HepG2 (cell line): Measurements from ENCODE around the gene ARHGAP22. TPM values are rescaled to one million over a fixed set of nuclear protein-coding genes. Genes with fewer than 3 reads are reported as not detected.

Source experiments
- ATAC-seq: fragments of 200-7000 bp; cut with Tn5 transposase; 3 replicates; pipeline ENCODE4 v1.9.1; 2020; ENCODE audit warnings: mild to moderate bottlenecking, moderate library complexity
- BruUV-seq: library from RNA; stranded (reverse); fragments of 400-500 nt; replicated peaks from 2 replicates; lab custom pipeline; 2021; lab: Mats Ljungman, UMichigan
- CTCF ChIA-PET: fragments of 300-600 bp; formaldehyde crosslinking; extraction: SDS; loops from one replicate; lab custom pipeline; 2021; ENCODE audit warnings: low total read pairs, inconsistent platforms, low intra/inter-chr PET ratio; lab: Yijun Ruan, JAX
- POLR2A ChIA-PET: fragments of 350-600 bp; sonication (Branson Sonifier 250); formaldehyde crosslinking; loops from one replicate; lab custom pipeline; 2020; ENCODE audit warnings: antibody characterized with exemption, inconsistent platforms; lab: Yijun Ruan, JAX
- DNase-seq: peaks from one replicate; pipeline ENCODE4 v3.0.0-alpha.2; 2015; ENCODE audit warnings: low spot score
- FAIRE-seq: peaks from 3 replicates; lab custom pipeline; 2011; peaks lifted over from hg19 to GRCh38; lab: Jason Lieb, UNC
- H2AFZ ChIP-seq: one replicate; pipeline ENCODE4 v1.6.1; 2011; ENCODE audit warnings: low read length, inconsistent platforms
- H3K27ac ChIP-seq: fragments of 300-600 bp; 3 replicates; pipeline ENCODE4 v1.8.0; 2011; ENCODE audit warnings: mixed run types, mild to moderate bottlenecking, mixed read lengths, low read length, inconsistent platforms; ENCODE audit not compliant: insufficient read depth; ENCODE audit errors: extremely low read length
- H3K27me3 ChIP-seq, 2 experiments: fragments of 200-600 bp in 1 of 2; 2 replicates in 1 of 2; 3 replicates in 1 of 2; pipeline versions ENCODE4 v1.6.0 to v1.8.0; 2011; ENCODE audit warnings: low read length in 2 of 2, mild to moderate bottlenecking in 2 of 2, moderate library complexity in 2 of 2, inconsistent platforms in 1 of 2; ENCODE audit not compliant: insufficient read depth in 2 of 2, control insufficient read depth in 1 of 2
- H3K36me3 ChIP-seq, 2 experiments: fragments of 200-600 bp in 1 of 2; replicated peaks in 1 of 2; 2 replicates in 1 of 2; 3 replicates in 1 of 2; pipeline versions ENCODE4 v1.5.1 to v1.8.0; 2011; ENCODE audit warnings: low read length in 2 of 2, inconsistent platforms in 1 of 2; ENCODE audit not compliant: insufficient read depth in 2 of 2, control insufficient read depth in 1 of 2
- H3K4me1 ChIP-seq: 2 replicates; pipeline ENCODE4 v1.5.1; 2012; ENCODE audit warnings: low read length, inconsistent platforms; ENCODE audit not compliant: insufficient read depth
- H3K4me2 ChIP-seq: 2 replicates; pipeline ENCODE4 v1.6.0; 2011; ENCODE audit warnings: low read depth, low read length, inconsistent platforms
- H3K4me3 ChIP-seq, 3 experiments: fragments of 200-600 bp in 1 of 3; sonication (generic), shearing (Covaris generic) in 1 of 3; replicated peaks in 1 of 3; 2 replicates each; pipeline ENCODE4 v1.5.1; 2011 to 2016; ENCODE audit warnings: low read length in 3 of 3, inconsistent platforms in 2 of 3, low read depth in 2 of 3, mild to moderate bottlenecking in 2 of 3, control low read depth in 1 of 3, mixed read lengths in 1 of 3; ENCODE audit not compliant: insufficient read depth in 1 of 3
- H3K79me2 ChIP-seq: one replicate; pipeline ENCODE4 v1.6.1; 2011; ENCODE audit warnings: low read length, inconsistent platforms; ENCODE audit not compliant: insufficient read depth
- H3K9ac ChIP-seq: 2 replicates; pipeline ENCODE4 v1.6.0; 2011; ENCODE audit warnings: mild to moderate bottlenecking, low read depth, low read length, inconsistent platforms; ENCODE audit not compliant: insufficient read depth
- H3K9me3 ChIP-seq: 2 replicates; pipeline ENCODE4 v1.5.1; 2012; ENCODE audit warnings: mild to moderate bottlenecking, low read length
- H4K20me1 ChIP-seq: 2 replicates; pipeline ENCODE4 v1.6.0; 2011; ENCODE audit warnings: inconsistent platforms, mild to moderate bottlenecking, low read length, moderate library complexity; ENCODE audit not compliant: insufficient read depth
- HCFC1 ChIP-seq: fragments of 150-350 bp; IDR thresholded peaks from 2 replicates; pipeline ENCODE4 v1.6.1; 2014; ENCODE audit warnings: low read depth, low read length
- HOXA7 ChIP-seq: sonication (generic); formaldehyde crosslinking; IDR thresholded peaks from 2 replicates; pipeline ENCODE4 v1.8.1; 2022; ENCODE audit warnings: mild to moderate bottlenecking, missing genetic modification reagents, moderate library complexity
- KAT8 ChIP-seq: IDR thresholded peaks from 2 replicates; pipeline ENCODE4 v1.6.1; 2016; ENCODE audit warnings: missing genetic modification reagents, missing compliant biosample characterization
- NFATC3 ChIP-seq: sonication (generic); formaldehyde crosslinking; IDR thresholded peaks from 2 replicates; pipeline ENCODE4 v1.5.1; 2020; ENCODE audit warnings: mild to moderate bottlenecking, missing genetic modification reagents
- NFYB ChIP-seq: sonication (generic); formaldehyde crosslinking; IDR thresholded peaks from 2 replicates; pipeline ENCODE4 v1.4.0; 2020; ENCODE audit warnings: missing genetic modification reagents
- ZFY ChIP-seq: sonication (generic); formaldehyde crosslinking; IDR thresholded peaks from 2 replicates; pipeline ENCODE4 v1.4.0; 2020; ENCODE audit warnings: missing genetic modification reagents
- ZNF350 ChIP-seq: sonication (generic); formaldehyde crosslinking; IDR thresholded peaks from 2 replicates; pipeline ENCODE4 v1.4.0; 2020; ENCODE audit warnings: mild to moderate bottlenecking, low read depth, missing genetic modification reagents, borderline replicate concordance
- ZNF468 ChIP-seq: sonication (generic); formaldehyde crosslinking; IDR thresholded peaks from 2 replicates; pipeline ENCODE4 v1.8.0; 2022; ENCODE audit warnings: mild to moderate bottlenecking, moderate library complexity, missing genetic modification reagents
- ZNF790 ChIP-seq: sonication (generic); formaldehyde crosslinking; IDR thresholded peaks from 2 replicates; pipeline ENCODE4 v1.8.0; 2022; ENCODE audit warnings: missing genetic modification reagents, mild to moderate bottlenecking, borderline replicate concordance
- WGBS: methylation state at CpG from one replicate; pipeline ENCODE4 v1.1.6; 2017; ENCODE audit warnings: low lambda C conversion rate; 5-methylcytosine and 5-hydroxymethylcytosine counted together
- in situ Hi-C: cut with HindIII; loops from 2 replicates; pipeline ENCODE4 v1.10.0; 2017; ENCODE audit warnings: low pct_unique_long_range_greater_than_20kb; ENCODE audit not compliant: extremely low pct_ligation_motif_present
- intact Hi-C: fragments of 100-400 bp; cut with micrococcal nuclease; formaldehyde crosslinking; loops from one replicate; pipeline ENCODE4 v1.10.0; 2022; ENCODE audit not compliant: unreplicated experiment
- polyA plus RNA-seq, 8 experiments: library from polyadenylated mRNA; depleted of rRNA in 3 of 8; stranded (reverse) in 7 of 8; unstranded in 1 of 8; fragments of >200 nt; fragmentation: Illumina TruSeq in 4 of 8; extraction: Trizol in 4 of 8; gene quantifications; 2 replicates each; pipeline versions ENCODE4 v1.2.1 to v1.2.3, GENCODE V29; 2011 to 2016; ENCODE audit warnings: low read depth in 4 of 8, missing spikeins in 1 of 8, mixed read lengths in 1 of 8; ENCODE audit not compliant: insufficient read depth in 1 of 8
- total RNA-seq, 5 experiments: library from RNA; depleted of rRNA; stranded (reverse); fragments of >200 nt; fragmentation: Illumina TruSeq; extraction: Trizol; gene quantifications; 2 replicates each; pipeline ENCODE4 v1.2.3, GENCODE V29; 2016; ENCODE audit warnings: low read depth in 1 of 5

Gene ARHGAP22
- total and polyA plus RNA-seq, 2 of the 13 experiments (the other 11 are each of a cell fraction or from before 2014, with no cell fraction given) = 0.08 to 0.38 TPM

- TF ChIP-seq HOXA7 (CRISPR knock-in tag) (no peak), ZNF790 (CRISPR knock-in tag) (no peak), ZNF350 (CRISPR knock-in tag) (no peak), ZFY (no peak), ZNF468 (CRISPR knock-in tag) (no peak), KAT8 (CRISPR knock-in tag) (no peak), HCFC1 (no peak)
- TF ChIP-seq, all 625 proteins: peak for 0
These were observed 53.9 kb downstream of the ARHGAP22 start (continued) for GRCh38 chr10:48550977-48551376.

GRCh38 chr10:48550071-48550691 is 54.7 kb downstream of the ARHGAP22 start:
- in situ Hi-C loops = loop anchor here (5.0 kb wide), 1 partner anchor 107 kb away; no protein-coding TSS in a partner anchor
- FAIRE-seq = no peak
- ATAC-seq = no peak
- no peaks in the 10 kb centered on the region for H3K9me3 ChIP-seq
- no peak for TF ChIP-seq NFATC3 (CRISPR knock-in tag)
- peak; percentile 15; the same call in 1 of the 2 replicates for TF ChIP-seq NFYB (CRISPR knock-in tag)
- no peak overlapping the region for H2AFZ ChIP-seq
- no peak overlapping the region for H3K27ac ChIP-seq
- DNase-seq = no peak
- ChIA-PET POLR2A (no interaction called here), CTCF (no interaction called here)
- H3K4me3 ChIP-seq = no peak overlapping the region
- intact Hi-C loops = no loop called here
- peaks cover 2 to 15% of the 10 kb centered on the region in 2 experiments for H3K27me3 ChIP-seq
- no TSS peak for BruUV-seq
- H3K4me1 ChIP-seq = no peaks in the 10 kb centered on the region
- no peak overlapping the region for H3K4me2 ChIP-seq
- WGBS = 17% methylated on average over 6 of the region's 6 CpGs
- no peaks in the 10 kb centered on the region for H3K36me3 ChIP-seq
- H3K79me2 ChIP-seq = no peaks in the 10 kb centered on the region
- no peaks in the 10 kb centered on the region for H4K20me1 ChIP-seq
- no peak overlapping the region for H3K9ac ChIP-seq
